H1 (cell line): ENCODE measurements around the gene TMEM204. TPM values are rescaled to one million over a fixed set of nuclear protein-coding genes. Genes with fewer than 3 reads are reported as not detected.

Experiments
- CTCF ChIA-PET: fragments of 300-600 bp; sonication (Branson Sonifier 250); formaldehyde crosslinking; loops from one replicate; lab custom pipeline; 2021; ENCODE audit not compliant: partially characterized antibody; lab: Charles Lee
- POLR2A ChIA-PET: fragments of 300-600 bp; sonication (Branson Sonifier 250); formaldehyde crosslinking; loops from one replicate; lab custom pipeline; 2021; ENCODE audit warnings: inconsistent platforms; ENCODE audit not compliant: partially characterized antibody; lab: Charles Lee
- DNase-seq, 2 experiments: peaks; one replicate each; pipeline versions ENCODE4 v3.0.0 to v3.0.0-alpha.2; 2010 to 2022; ENCODE audit warnings: low spot score in 2 of 2, low read depth in 1 of 2, mixed read lengths in 1 of 2
- FAIRE-seq: peaks from 2 replicates; lab custom pipeline; 2011; peaks lifted over from hg19 to GRCh38; lab: Jason Lieb, UNC
- H2AFZ ChIP-seq: 2 replicates; pipeline ENCODE4 v1.8.1; 2012; ENCODE audit warnings: low read length, inconsistent platforms
- H2AK5ac ChIP-seq: 2 replicates; pipeline ENCODE4 v1.6.1; 2013; ENCODE audit warnings: low read depth, low read length
- H2BK120ac ChIP-seq: replicated peaks from 2 replicates; pipeline ENCODE3; 2013; ENCODE audit warnings: low read depth, low read length, inconsistent platforms
- H2BK12ac ChIP-seq: 2 replicates; pipeline ENCODE4 v1.6.1; 2013; ENCODE audit warnings: low read depth, low read length
- H2BK15ac ChIP-seq: 2 replicates; pipeline ENCODE4 v1.6.1; 2013; ENCODE audit warnings: low read length
- H2BK20ac ChIP-seq: 2 replicates; pipeline ENCODE4 v1.6.1; 2013; ENCODE audit warnings: low read length
- H2BK5ac ChIP-seq: 2 replicates; pipeline ENCODE4 v1.6.1; 2013; ENCODE audit warnings: low read depth, low read length
- H3K14ac ChIP-seq: 2 replicates; pipeline ENCODE4 v1.6.1; 2013; ENCODE audit warnings: inconsistent platforms; ENCODE audit not compliant: insufficient read length
- H3K18ac ChIP-seq: 2 replicates; pipeline ENCODE4 v1.6.1; 2013; ENCODE audit warnings: low read length; ENCODE audit errors: extremely low read depth
- H3K23ac ChIP-seq: 2 replicates; pipeline ENCODE4 v1.6.1; 2013; ENCODE audit warnings: inconsistent platforms; ENCODE audit not compliant: insufficient read length
- H3K23me2 ChIP-seq: 2 replicates; pipeline ENCODE4 v1.6.1; 2013; ENCODE audit warnings: low read depth, low read length
- H3K27ac ChIP-seq: 2 replicates; pipeline ENCODE4 v1.6.1; 2011; ENCODE audit warnings: low read depth, low read length, inconsistent platforms
- H3K27me3 ChIP-seq, 4 experiments: replicated peaks in 1 of 4; 1 replicate in 1 of 4; 2 replicates in 3 of 4; pipeline versions ENCODE4 v1.6.1 to v1.8.1; 2011 to 2013; ENCODE audit warnings: low read length in 3 of 4, mild to moderate bottlenecking in 3 of 4, inconsistent platforms in 2 of 4, mixed read lengths in 2 of 4, moderate library complexity in 1 of 4; ENCODE audit not compliant: control insufficient read depth in 3 of 4, insufficient read depth in 3 of 4; ENCODE audit errors: extremely low read depth in 1 of 4
- H3K36me3 ChIP-seq, 4 experiments: 2 replicates each; pipeline versions ENCODE4 v1.6.1 to v1.8.1; 2011 to 2013; ENCODE audit warnings: mild to moderate bottlenecking in 4 of 4, low read length in 3 of 4, moderate library complexity in 2 of 4, control low read depth in 1 of 4, inconsistent platforms in 1 of 4; ENCODE audit not compliant: insufficient read depth in 4 of 4, control insufficient read depth in 2 of 4
- H3K4ac ChIP-seq: replicated peaks from 2 replicates; pipeline ENCODE3; 2013; ENCODE audit warnings: low read length, low read depth, mixed read lengths, inconsistent platforms; ENCODE audit not compliant: insufficient read length
- H3K4me1 ChIP-seq, 4 experiments: replicated peaks in 1 of 4; 1 replicate in 1 of 4; 2 replicates in 3 of 4; pipeline versions ENCODE4 v1.6.1 to v1.8.1; 2011 to 2013; ENCODE audit warnings: low read length in 3 of 4, inconsistent platforms in 2 of 4, mixed read lengths in 1 of 4; ENCODE audit not compliant: insufficient read depth in 4 of 4, control insufficient read depth in 3 of 4
- H3K4me2 ChIP-seq, 2 experiments: 2 replicates each; pipeline versions ENCODE4 v1.6.1 to v1.8.1; 2011 to 2013; ENCODE audit warnings: low read depth in 2 of 2, low read length in 2 of 2, control low read depth in 1 of 2, inconsistent platforms in 1 of 2, mild to moderate bottlenecking in 1 of 2; ENCODE audit not compliant: insufficient read depth in 1 of 2
- H3K4me3 ChIP-seq, 4 experiments: fragments of 200-600, 300-600 bp in 1 of 4; sonication (generic), shearing (Covaris generic), sonication (Bioruptor Twin) in 1 of 4; 2 replicates each; pipeline versions ENCODE4 v1.5.1 to v1.8.1; 2011 to 2016; ENCODE audit warnings: low read length in 4 of 4, low read depth in 3 of 4, control low read depth in 2 of 4, inconsistent platforms in 2 of 4, mild to moderate bottlenecking in 2 of 4, mixed read lengths in 1 of 4, moderate library complexity in 1 of 4; ENCODE audit not compliant: insufficient read depth in 2 of 4; ENCODE audit errors: extremely low read depth in 1 of 4
- H3K56ac ChIP-seq: replicated peaks from 2 replicates; pipeline ENCODE3; 2013; ENCODE audit warnings: low read depth, mild to moderate bottlenecking, mixed read lengths, low read length, inconsistent platforms; ENCODE audit not compliant: insufficient read length
- H3K79me1 ChIP-seq: 2 replicates; pipeline ENCODE4 v1.6.1; 2013; ENCODE audit warnings: low read depth, low read length, control low read depth
- H3K79me2 ChIP-seq, 2 experiments: 2 replicates each; pipeline versions ENCODE4 v1.6.1 to v1.8.1; 2012 to 2013; ENCODE audit warnings: low read length in 2 of 2, mild to moderate bottlenecking in 2 of 2, inconsistent platforms in 1 of 2; ENCODE audit not compliant: insufficient read depth in 2 of 2, control insufficient read depth in 1 of 2
- H3K9ac ChIP-seq, 4 experiments: replicated peaks in 1 of 4; 1 replicate in 1 of 4; 2 replicates in 3 of 4; pipeline versions ENCODE4 v1.6.1 to v1.8.1; 2011 to 2013; ENCODE audit warnings: low read depth in 3 of 4, low read length in 3 of 4, control low read depth in 2 of 4, mild to moderate bottlenecking in 2 of 4, moderate library complexity in 2 of 4, inconsistent platforms in 1 of 4; ENCODE audit errors: extremely low read depth in 1 of 4
- H3K9me3 ChIP-seq, 2 experiments: 2 replicates each; pipeline versions ENCODE4 v1.6.1 to v1.8.1; 2012 to 2013; ENCODE audit warnings: mild to moderate bottlenecking in 2 of 2, moderate library complexity in 2 of 2, control low read depth in 1 of 2, inconsistent platforms in 1 of 2, low read depth in 1 of 2, low read length in 1 of 2, mixed read lengths in 1 of 2; ENCODE audit not compliant: insufficient read depth in 2 of 2
- H4K20me1 ChIP-seq, 2 experiments: replicated peaks in 1 of 2; 2 replicates each; pipeline versions ENCODE3 to v1.8.1; 2011 to 2013; ENCODE audit warnings: inconsistent platforms in 2 of 2, low read length in 2 of 2, mild to moderate bottlenecking in 1 of 2; ENCODE audit not compliant: insufficient read depth in 2 of 2, control insufficient read depth in 1 of 2
- H4K5ac ChIP-seq: 2 replicates; pipeline ENCODE4 v1.6.1; 2013; ENCODE audit warnings: low read length, low read depth, mixed read lengths, inconsistent platforms; ENCODE audit not compliant: insufficient read length
- H4K8ac ChIP-seq: 2 replicates; pipeline ENCODE4 v1.8.0; 2013; ENCODE audit warnings: mild to moderate bottlenecking, moderate library complexity, low read length, inconsistent platforms; ENCODE audit not compliant: insufficient read depth; ENCODE audit errors: extremely low read depth
- H4K91ac ChIP-seq: replicated peaks from 2 replicates; pipeline ENCODE3; 2013; ENCODE audit warnings: low read length, mixed read lengths, inconsistent platforms; ENCODE audit not compliant: insufficient read length
- BACH1 ChIP-seq: IDR thresholded peaks from 2 replicates; pipeline ENCODE4 v1.6.1; 2012; ENCODE audit warnings: low read length, improper control_type of control experiment
- BCL11A ChIP-seq, 2 experiments: IDR thresholded peaks; one replicate each; pipeline ENCODE4 v1.6.1; 2011; ENCODE audit warnings: low read depth in 2 of 2, low read length in 2 of 2, mild to moderate bottlenecking in 2 of 2
- CBX5 ChIP-seq: fragments of 300-800, 300-1000 bp; sonication (generic); IDR thresholded peaks from 2 replicates; pipeline ENCODE4 v1.7.1; 2016; ENCODE audit warnings: antibody characterized with exemption, low read length, low read depth
- CTCF ChIP-seq, 3 experiments: IDR thresholded peaks; 1 replicate in 2 of 3; 2 replicates in 1 of 3; pipeline versions ENCODE4 v1.5.1 to v1.6.1; 2011; ENCODE audit warnings: low read length in 3 of 3, mild to moderate bottlenecking in 3 of 3, inconsistent platforms in 2 of 3, low read depth in 1 of 3, moderate library complexity in 1 of 3; ENCODE audit not compliant: insufficient read depth in 1 of 3; ENCODE audit errors: control extremely low read depth in 1 of 3
- EGR1 ChIP-seq: IDR thresholded peaks from 2 replicates; pipeline ENCODE4 v1.6.1; 2011; ENCODE audit warnings: low read depth, low read length, borderline replicate concordance
- KDM5A ChIP-seq: fragments of 200-600 bp; IDR thresholded peaks from 2 replicates; pipeline ENCODE4 v1.7.1; 2012; ENCODE audit warnings: mild to moderate bottlenecking, low read length, inconsistent platforms, mixed read lengths
- RXRA ChIP-seq: IDR thresholded peaks from 2 replicates; pipeline ENCODE4 v1.6.1; 2011; ENCODE audit warnings: low read depth, mild to moderate bottlenecking, low read length, moderate library complexity; ENCODE audit not compliant: insufficient read depth
- TAF1 ChIP-seq: IDR thresholded peaks from 2 replicates; pipeline ENCODE4 v1.6.1; 2011; ENCODE audit warnings: mild to moderate bottlenecking, low read depth, low read length
- TBP ChIP-seq: IDR thresholded peaks from 2 replicates; pipeline ENCODE4 v1.6.1; 2011; ENCODE audit warnings: low read depth, low read length, improper control_type of control experiment
- WGBS, 2 experiments: shearing (Covaris generic) in 1 of 2; methylation state at CpG; one replicate each; pipeline versions ENCODE4 v1.1.6 to v1.1.7; 2013 to 2015; ENCODE audit warnings: low lambda C conversion rate in 2 of 2, mixed read lengths in 2 of 2, inconsistent platforms in 1 of 2, low coverage in 1 of 2, missing lambda C conversion rate in 1 of 2; ENCODE audit not compliant: insufficient replicate concordance in 2 of 2, insufficient coverage in 1 of 2, insufficient read length in 1 of 2; ENCODE audit errors: extremely low coverage in 1 of 2, missing lambda C conversion rate in 1 of 2; 5-methylcytosine and 5-hydroxymethylcytosine counted together
- polyA plus RNA-seq, 7 experiments: library from polyadenylated mRNA; depleted of rRNA in 3 of 7; stranded (reverse) in 5 of 7; unstranded in 2 of 7; fragments of >200 nt in 5 of 7; fragments of 200-250 nt in 2 of 7; gene quantifications; 1 replicate in 5 of 7; 2 replicates in 1 of 7; 4 replicates in 1 of 7; pipeline versions ENCODE4 v1.2.1 to v1.2.3, GENCODE V29; 2011 to 2013; ENCODE audit warnings: missing spikeins in 2 of 7, mixed read lengths in 2 of 7
- total RNA-seq: library from RNA; stranded (reverse); fragmentation: NEBNext Ultra II Directional; extraction: Animal tissue kit (Norgen Biotek cat#: 25700); gene quantifications from 2 replicates; pipeline ENCODE4 v1.2.1, GENCODE V29; 2021
- TF ChIP-seq, protein P1 (sequence below): IDR thresholded peaks from 2 replicates; pipeline ENCODE4 v1.6.1; 2011; ENCODE audit warnings: low read depth, mild to moderate bottlenecking, low read length; ENCODE audit not compliant: insufficient read depth

Gene TMEM204
- total and polyA plus RNA-seq, 2 of the 8 experiments (the other 6 are each of a cell fraction or from before 2014, with no cell fraction given), result not detected

- Histone ChIP-seq H3K27me3 (no peaks in the 10 kb centered on the region), H3K27ac (no peak overlapping the region), H3K56ac (no peak overlapping the region), H3K4me2 (no peak overlapping the region), H3K9ac (no peak overlapping the region), H3K23me2 (0 out of 2 replicates have a peak, but pooled peaks cover 1% of the 10 kb centered on the region), H2BK20ac (no peak overlapping the region), H4K5ac (no peak overlapping the region), H3K4me3 (no peak overlapping the region), H3K36me3 (peaks cover 2 to 23% (median 14%) of the 10 kb centered on the region in 4 experiments; a peak in 5 of 8 replicates), H3K9me3 (peaks cover 0 to 8% of the 10 kb centered on the region in 2 experiments; a peak in 1 of 4 replicates), H3K4me1 (no peaks in the 10 kb centered on the region), H3K4ac (no peak overlapping the region), H3K79me2 (no peaks in the 10 kb centered on the region), H3K18ac (no peak overlapping the region), H4K8ac (no peak overlapping the region), H2BK15ac (no peak overlapping the region), H4K20me1 (peaks cover 2 to 6% of the 10 kb centered on the region in 2 experiments), H2BK120ac (no peak overlapping the region), H2BK12ac (no peak overlapping the region), H3K23ac (no peak overlapping the region), H3K79me1 (peaks cover 5% of the 10 kb centered on the region; the same call in 1 of the 2 replicates), H2AK5ac (no peak overlapping the region), H2BK5ac (no peak overlapping the region), H2AFZ (no peak overlapping the region), H4K91ac (no peak overlapping the region), H3K14ac (no peak overlapping the region)
- ChIA-PET POLR2A (interaction anchor here (1.2 to 1.6 kb wide), 2 partner anchors 9 to 144 kb away, joined by 3 to 4 read pairs; no protein-coding TSS in a partner anchor), CTCF (no interaction called here)
- TF ChIP-seq RXRA (no peak), TBP (no peak), TAF1 (no peak), BACH1 (no peak), CTCF (IDR thresholded peaks at IDR 0.05; ENCODE audit: control extremely low read depth in 1 of 3, insufficient read depth in 1 of 3, low read depth in 1 of 3, low read length in 3 of 3) (no peak), BCL11A (IDR thresholded peaks at IDR 0.05; ENCODE audit: low read depth in 2 of 2, low read length in 2 of 2) (no peak), KDM5A (no peak), CBX5 (no peak), EGR1 (no peak)
- TF ChIP-seq, protein P1, sequence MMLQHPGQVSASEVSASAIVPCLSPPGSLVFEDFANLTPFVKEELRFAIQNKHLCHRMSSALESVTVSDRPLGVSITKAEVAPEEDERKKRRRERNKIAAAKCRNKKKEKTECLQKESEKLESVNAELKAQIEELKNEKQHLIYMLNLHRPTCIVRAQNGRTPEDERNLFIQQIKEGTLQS, result no peak
- 96% methylated on average over 20 of the region's 20 CpGs; no CpG with 5 or more reads in 1 of the 2 experiments for WGBS, 2 experiments
- no peak for FAIRE-seq
- no peak for DNase-seq
Measured at GRCh38 chr16:1602285-1602684, 68.8 kb downstream of the TMEM204 start.
